Smooth muscle cell (in vitro differentiated cells): ENCODE data around the gene CFAP206. TPM values are rescaled to one million over a fixed set of nuclear protein-coding genes. Genes with fewer than 3 reads are reported as not detected.

Experiments used
- DNase-seq: peaks from one replicate; lab custom pipeline; 2025; ENCODE audit not compliant: unreplicated experiment; lab: John Stamatoyannopoulos, UW
- H2AFZ ChIP-seq: fragments of 200-600 bp; sonication (generic); 2 replicates; pipeline ENCODE4 v1.6.0; 2016; ENCODE audit warnings: antibody characterized with exemption, low read depth, mild to moderate bottlenecking
- H3F3A ChIP-seq: fragments of 200-600 bp; sonication (generic); 2 replicates; pipeline ENCODE4 v1.6.0; 2017; ENCODE audit warnings: antibody characterized with exemption, low read depth
- H3K27ac ChIP-seq: fragments of 200-600 bp; sonication (generic); 2 replicates; pipeline ENCODE4 v1.5.1; 2016; ENCODE audit warnings: low read depth, mild to moderate bottlenecking
- H3K27me3 ChIP-seq: fragments of 200-600 bp; sonication (generic); 2 replicates; pipeline ENCODE4 v1.6.1; 2016; ENCODE audit warnings: low read depth, mild to moderate bottlenecking
- H3K36me3 ChIP-seq: fragments of 200-600 bp; sonication (generic); 2 replicates; pipeline ENCODE4 v1.5.1; 2016; ENCODE audit warnings: low read depth
- H3K4me1 ChIP-seq: fragments of 200-600 bp; sonication (generic); 2 replicates; pipeline ENCODE4 v1.5.1; 2016; ENCODE audit warnings: low read depth
- H3K4me2 ChIP-seq: fragments of 200-600 bp; sonication (generic); 2 replicates; pipeline ENCODE4 v1.6.0; 2016; ENCODE audit warnings: mild to moderate bottlenecking
- H3K4me3 ChIP-seq: fragments of 200-600 bp; sonication (generic); 2 replicates; pipeline ENCODE4 v1.5.1; 2016; ENCODE audit warnings: mild to moderate bottlenecking
- H3K79me2 ChIP-seq: fragments of 200-600 bp; sonication (generic); 2 replicates; pipeline ENCODE4 v1.6.0; 2016; ENCODE audit warnings: low read depth, mild to moderate bottlenecking
- H3K9ac ChIP-seq: fragments of 200-600 bp; sonication (generic); 2 replicates; pipeline ENCODE4 v1.6.0; 2016; ENCODE audit warnings: low read depth
- H3K9me3 ChIP-seq: fragments of 200-600 bp; sonication (generic); replicated peaks from 2 replicates; pipeline ENCODE4 v1.5.1; 2016; ENCODE audit warnings: low read depth
- H4K20me1 ChIP-seq: fragments of 200-600 bp; sonication (generic); 2 replicates; pipeline ENCODE4 v1.6.0; 2016; ENCODE audit warnings: low read depth
- WGBS: methylation state at CpG from one replicate; pipeline ENCODE4 v1.1.7; 2016; ENCODE audit warnings: low lambda C conversion rate; 5-methylcytosine and 5-hydroxymethylcytosine counted together
- polyA plus RNA-seq: library from polyadenylated mRNA; unstranded; fragments of >200 nt; fragmentation: Nextera tagmentation; extraction: Ambion mirVana; gene quantifications from 2 replicates; pipeline ENCODE4 v1.2.1, GENCODE V29; 2016
- total RNA-seq: library from RNA; depleted of rRNA; stranded (reverse); fragments of >200 nt; gene quantifications from 2 replicates; pipeline ENCODE4 v1.2.3, GENCODE V29; 2014
- TF ChIP-seq, protein P1 (sequence below): fragments of 200-600 bp; sonication (generic); IDR thresholded peaks from 2 replicates; pipeline ENCODE4 v1.5.1; 2017; ENCODE audit warnings: borderline replicate concordance, mild to moderate bottlenecking, antibody characterized with exemption; ENCODE audit not compliant: insufficient read depth, poor library complexity, severe bottlenecking

The CFAP206 gene
- total and polyA plus RNA-seq, 2 experiments from 2014 or later, result 0.21 to 2.0 TPM

GRCh38 chr6:87441711-87442110 lies 33.9 kb downstream of the CFAP206 start:
- H3K36me3 ChIP-seq, result no peaks in the 10 kb centered on the region
- H3K27me3 ChIP-seq, result no peaks in the 10 kb centered on the region
- no peaks in the 10 kb centered on the region for H3K79me2 ChIP-seq
- no peak for DNase-seq
- TF ChIP-seq, protein P1, sequence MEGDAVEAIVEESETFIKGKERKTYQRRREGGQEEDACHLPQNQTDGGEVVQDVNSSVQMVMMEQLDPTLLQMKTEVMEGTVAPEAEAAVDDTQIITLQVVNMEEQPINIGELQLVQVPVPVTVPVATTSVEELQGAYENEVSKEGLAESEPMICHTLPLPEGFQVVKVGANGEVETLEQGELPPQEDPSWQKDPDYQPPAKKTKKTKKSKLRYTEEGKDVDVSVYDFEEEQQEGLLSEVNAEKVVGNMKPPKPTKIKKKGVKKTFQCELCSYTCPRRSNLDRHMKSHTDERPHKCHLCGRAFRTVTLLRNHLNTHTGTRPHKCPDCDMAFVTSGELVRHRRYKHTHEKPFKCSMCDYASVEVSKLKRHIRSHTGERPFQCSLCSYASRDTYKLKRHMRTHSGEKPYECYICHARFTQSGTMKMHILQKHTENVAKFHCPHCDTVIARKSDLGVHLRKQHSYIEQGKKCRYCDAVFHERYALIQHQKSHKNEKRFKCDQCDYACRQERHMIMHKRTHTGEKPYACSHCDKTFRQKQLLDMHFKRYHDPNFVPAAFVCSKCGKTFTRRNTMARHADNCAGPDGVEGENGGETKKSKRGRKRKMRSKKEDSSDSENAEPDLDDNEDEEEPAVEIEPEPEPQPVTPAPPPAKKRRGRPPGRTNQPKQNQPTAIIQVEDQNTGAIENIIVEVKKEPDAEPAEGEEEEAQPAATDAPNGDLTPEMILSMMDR, result no peak
- no peak overlapping the region for H3K4me3 ChIP-seq
- no peaks in the 10 kb centered on the region for H3F3A ChIP-seq
- no peaks in the 10 kb centered on the region for H3K9me3 ChIP-seq
- peaks cover 6% of the 10 kb centered on the region for H3K4me1 ChIP-seq
- H3K9ac ChIP-seq, result no peak overlapping the region
- no peak overlapping the region for H3K4me2 ChIP-seq
- H2AFZ ChIP-seq, result no peak overlapping the region
- no peaks in the 10 kb centered on the region for H4K20me1 ChIP-seq
- 87% methylated on average over 5 of the region's 5 CpGs for WGBS
- no peak overlapping the region for H3K27ac ChIP-seq

GRCh38 chr6:87444362-87444761 lies 36.6 kb downstream of the CFAP206 start:
- no peaks in the 10 kb centered on the region for H4K20me1 ChIP-seq
- no peaks in the 10 kb centered on the region for H3K79me2 ChIP-seq
- 92% methylated on average over 2 of the region's 2 CpGs for WGBS

GRCh38 chr6:87465051-87465450 lies 57.3 kb downstream of the CFAP206 start:
- H3K27me3 ChIP-seq, result no peaks in the 10 kb centered on the region
- no peaks in the 10 kb centered on the region for H3F3A ChIP-seq
- WGBS, result 90% methylated on average over 2 of the region's 2 CpGs
- H2AFZ ChIP-seq, result no peak overlapping the region
- TF ChIP-seq, protein P1, result no peak
- H3K9ac ChIP-seq, result no peak overlapping the region
- H3K4me2 ChIP-seq, result no peak overlapping the region
- H3K4me1 ChIP-seq, result no peaks in the 10 kb centered on the region
- H3K79me2 ChIP-seq, result no peaks in the 10 kb centered on the region
- no peaks in the 10 kb centered on the region for H4K20me1 ChIP-seq
- no peaks in the 10 kb centered on the region for H3K9me3 ChIP-seq
- no peaks in the 10 kb centered on the region for H3K36me3 ChIP-seq
- DNase-seq, result no peak
- no peak overlapping the region for H3K4me3 ChIP-seq
- no peak overlapping the region for H3K27ac ChIP-seq

More at GRCh38 chr6:87444362-87444761, 36.6 kb downstream of the CFAP206 start:
- Histone ChIP-seq H3K4me2 (no peak overlapping the region), H3K9me3 (no peaks in the 10 kb centered on the region), H3K27me3 (no peaks in the 10 kb centered on the region), H3F3A (no peaks in the 10 kb centered on the region), H3K4me3 (no peak overlapping the region), H3K4me1 (peaks cover 6% of the 10 kb centered on the region), H3K36me3 (no peaks in the 10 kb centered on the region), H3K27ac (no peak overlapping the region), H3K9ac (no peak overlapping the region), H2AFZ (no peak overlapping the region)
- TF ChIP-seq, protein P1, result no peak
- DNase-seq, result no peak
